HG03469 (cell line): ENCODE data around the gene UQCC3.
"Not testable (repeated sequence)": the region's sequence is repeated elsewhere in the genome, so short reads cannot be mapped to it uniquely, and the experiment has no call there.

Experiments used
- ATAC-seq: cut with Tn5 transposase; IDR thresholded peaks from one replicate; pipeline ENCODE4 v1.9.1; 2021; ENCODE audit warnings: mild to moderate bottlenecking, moderate library complexity, moderate number of reproducible peaks; ENCODE audit not compliant: unreplicated experiment

Gene UQCC3

DNA sequence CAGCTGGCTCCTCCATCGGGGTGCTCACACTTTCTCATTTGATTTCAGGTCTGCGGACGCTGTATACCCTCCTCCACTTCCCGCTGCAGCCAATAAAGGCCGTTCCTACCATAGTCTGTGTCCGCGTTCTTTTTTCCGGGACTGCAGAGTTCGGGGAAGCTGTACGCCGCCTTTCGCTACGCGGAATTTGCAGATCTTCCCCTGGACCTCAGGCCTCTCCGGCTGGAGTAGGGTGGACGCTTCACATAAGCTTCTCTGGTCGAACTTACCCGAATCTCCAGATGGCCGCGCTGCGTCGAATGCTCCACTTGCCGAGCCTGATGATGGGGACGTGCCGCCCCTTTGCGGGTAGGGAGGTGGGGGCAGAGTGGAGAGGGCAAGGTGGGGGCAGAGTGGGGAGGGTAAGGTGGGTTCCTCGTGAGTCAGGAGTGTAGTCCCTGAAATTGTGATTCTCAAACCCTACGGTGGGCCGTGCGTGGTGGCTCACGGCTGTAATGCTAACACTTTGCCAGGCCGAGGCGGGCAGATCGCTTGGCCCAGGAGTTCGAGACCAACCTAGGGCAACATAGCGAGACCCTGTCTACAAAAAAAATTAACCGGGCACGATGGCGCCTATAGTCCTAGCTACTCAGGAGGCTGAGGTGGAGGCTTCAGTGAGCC, 5.7 kb upstream of the UQCC3 start:
- ATAC-seq: peak; percentile 9

GRCh38 chr11:62666259-62666926, 5.1 kb upstream of the UQCC3 start:
- ATAC-seq: no peak

DNA sequence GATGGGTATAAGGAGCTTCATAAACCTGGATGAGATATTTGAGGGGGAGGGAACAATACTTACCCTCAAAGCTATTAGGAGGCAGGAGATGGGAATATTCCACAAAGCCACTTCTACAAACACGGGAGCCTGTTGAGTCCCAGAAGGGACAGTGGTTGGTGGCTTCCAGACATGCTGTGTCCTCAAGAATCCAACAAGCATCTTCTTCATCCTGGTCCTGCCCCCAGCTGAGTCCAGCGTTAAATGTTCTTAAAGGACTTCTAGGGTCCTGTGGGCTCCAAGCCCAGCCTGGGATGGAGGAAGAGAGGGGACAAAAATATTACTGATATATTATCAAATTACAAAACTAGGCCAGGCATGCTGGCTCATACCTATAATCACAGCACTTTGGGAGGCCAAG, 4.0 kb upstream of the UQCC3 start:
- ATAC-seq: no peak

DNA sequence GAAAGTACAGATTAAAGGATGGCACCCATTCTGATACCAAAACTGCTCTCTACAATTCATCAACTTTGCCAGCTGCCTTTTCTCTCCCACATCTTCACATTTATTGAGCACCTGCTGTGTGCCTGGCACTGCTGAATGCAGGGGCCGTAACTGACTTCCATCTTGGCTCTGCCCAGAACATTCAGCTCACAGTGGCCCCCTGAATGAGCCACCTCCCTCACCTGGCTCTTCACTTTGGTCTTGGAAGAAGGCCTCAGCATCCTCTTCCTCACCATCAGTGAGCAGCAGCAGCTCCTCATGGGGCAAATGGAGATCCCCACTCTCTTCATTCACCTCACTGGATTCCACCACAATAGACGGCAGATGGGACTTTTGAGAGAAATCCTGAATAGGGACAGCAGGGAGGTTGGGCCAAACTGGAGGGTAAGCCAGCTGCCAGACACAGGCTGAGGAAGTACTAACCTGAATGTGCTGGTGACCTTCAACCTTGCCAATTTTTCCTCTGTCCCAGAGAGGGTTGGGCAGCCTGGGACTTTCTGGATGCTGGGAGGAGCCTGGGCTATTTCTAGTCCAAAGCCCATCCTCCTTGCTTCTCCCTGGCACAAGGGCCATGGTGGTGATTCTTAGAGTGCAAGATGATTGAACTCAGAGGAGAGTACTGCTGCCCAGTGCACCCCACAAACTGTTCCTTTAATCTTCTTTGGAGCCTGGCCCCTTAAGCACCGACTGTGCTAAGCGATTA, 1.9 kb upstream of the UQCC3 start:
- ATAC-seq: no peak

DNA sequence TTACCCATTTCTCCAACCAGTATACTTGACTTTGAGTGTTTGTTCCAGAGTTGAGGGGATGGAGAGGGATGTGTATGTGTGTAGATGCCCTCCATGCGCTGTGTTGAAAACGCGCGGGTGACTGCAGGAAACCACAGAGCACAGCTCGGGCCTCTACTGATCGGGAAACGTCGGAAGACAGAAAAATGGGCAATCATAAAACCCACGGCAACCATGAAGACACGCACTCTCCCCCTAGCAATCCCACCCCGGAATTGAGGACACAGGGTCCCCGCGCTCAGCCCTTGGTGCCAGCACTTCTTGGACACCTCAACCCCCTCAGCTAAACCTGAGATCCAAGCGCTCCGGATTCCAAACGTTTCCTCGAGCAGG, 251 bp upstream of the UQCC3 start:
- ATAC-seq: no peak

DNA sequence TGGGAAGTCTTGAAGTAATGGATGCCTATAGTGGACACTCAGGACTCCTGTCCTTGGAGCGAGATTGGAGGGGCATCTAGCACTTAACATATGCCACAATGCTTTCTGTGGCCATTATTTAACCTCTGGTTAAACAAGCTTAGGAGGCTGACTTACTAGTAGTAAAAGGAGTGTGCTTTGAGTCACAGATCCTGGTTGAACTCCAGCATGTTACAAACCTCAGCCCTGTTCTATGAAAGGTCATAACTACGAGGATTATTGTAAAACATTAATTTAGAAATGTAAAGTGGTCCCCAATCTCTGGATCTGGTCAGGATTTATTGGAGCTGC, 1.7 kb downstream of the UQCC3 start:
- ATAC-seq: no peak

GRCh38 chr11:62675415-62675814, 3.9 kb downstream of the UQCC3 start:
- not testable (repeated sequence) for ATAC-seq

DNA sequence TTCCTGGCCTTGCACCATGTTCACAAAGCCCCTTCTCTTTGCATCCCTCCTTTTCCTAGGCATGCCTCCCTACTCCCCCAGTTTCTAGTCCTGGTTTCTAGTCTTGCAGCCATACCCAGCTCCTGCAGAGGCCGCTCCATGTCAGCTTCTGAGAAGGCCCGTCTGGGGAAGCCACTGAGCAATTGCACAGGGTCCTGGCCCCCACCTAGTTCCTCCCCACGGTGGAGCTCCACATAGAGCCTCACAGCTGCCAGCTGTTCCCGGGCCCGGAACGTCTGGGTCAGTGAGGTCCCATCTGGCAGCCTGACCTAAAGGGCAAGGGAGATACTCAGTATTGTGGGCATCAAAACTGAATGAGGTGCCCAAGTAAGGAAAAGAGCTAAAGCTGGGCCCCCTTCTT, 5.2 kb downstream of the UQCC3 start:
- no peak for ATAC-seq

- no peak for ATAC-seq
These were observed 5.7 kb downstream of the UQCC3 start for GRCh38 chr11:62677156-62677555.

GRCh38 chr11:62677714-62678113, 6.2 kb downstream of the UQCC3 start:
- no peak for ATAC-seq

DNA sequence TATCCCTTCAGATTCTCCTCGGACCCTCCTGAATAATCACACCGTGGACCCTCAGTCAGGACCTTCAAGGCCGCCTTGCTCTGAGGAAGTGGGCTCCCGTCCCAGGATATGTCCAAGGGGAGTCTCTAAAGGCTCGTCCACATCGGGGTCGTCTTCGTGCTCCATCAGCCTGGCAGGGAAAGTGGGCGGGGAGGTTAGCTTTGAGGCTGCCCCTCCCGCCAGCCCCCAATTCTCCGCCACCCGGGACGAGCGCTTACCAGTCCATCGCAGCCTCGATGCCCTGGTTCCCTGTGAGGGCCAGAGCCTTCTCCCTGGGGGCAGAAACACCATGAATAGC, 6.9 kb downstream of the UQCC3 start:
- no peak for ATAC-seq

GRCh38 chr11:62678770-62679696, 7.6 kb downstream of the UQCC3 start, which contains the start of gene UBXN1:
UBXN1 (minus strand) TSS chr11:62679073; CDS start chr11:62678923, 150 bp downstream.
- ATAC-seq: no peak

DNA sequence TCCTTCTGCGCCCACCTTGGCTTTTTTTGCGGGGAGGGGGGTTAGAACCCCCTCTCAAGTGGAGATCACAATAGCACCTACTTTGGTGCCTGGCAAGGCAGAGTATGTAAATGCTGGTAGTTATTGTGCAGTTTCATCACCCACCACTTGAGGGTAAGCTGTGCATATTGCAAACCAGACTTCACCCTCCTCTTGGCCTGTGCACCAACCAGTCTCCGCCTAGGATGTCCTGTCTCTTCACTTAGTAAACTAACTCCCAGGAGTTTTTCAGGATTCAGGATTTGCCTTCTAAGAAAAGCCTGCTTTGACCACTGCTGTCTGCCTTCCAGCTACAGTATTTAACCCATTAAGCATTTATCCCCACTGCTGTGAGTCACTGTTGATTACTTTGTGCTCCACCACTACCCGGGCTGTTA, 9.4 kb downstream of the UQCC3 start:
- no peak for ATAC-seq

DNA sequence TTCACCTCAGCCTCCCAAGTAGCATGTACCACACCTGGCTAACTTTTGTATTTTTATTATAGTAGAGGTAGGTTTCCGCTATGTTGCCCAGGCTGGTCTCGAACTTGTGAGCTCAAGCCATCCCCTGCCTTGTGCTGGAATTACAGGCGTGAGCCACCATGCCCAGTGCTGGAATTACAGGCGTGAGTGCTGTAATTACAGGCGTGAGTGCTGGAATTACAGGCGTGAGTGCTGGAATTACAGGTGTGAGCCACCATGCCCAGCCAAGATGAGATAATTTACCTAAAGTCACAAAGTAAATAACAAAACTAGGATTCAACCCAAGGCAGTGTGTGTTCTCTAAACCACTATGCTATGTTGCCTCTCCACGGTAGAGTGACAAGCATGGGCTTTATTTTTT, 11.0 kb downstream of the UQCC3 start:
- ATAC-seq: no peak

- no peak for ATAC-seq
These were observed 16.3 kb downstream of the UQCC3 start for GRCh38 chr11:62687508-62688396.

DNA sequence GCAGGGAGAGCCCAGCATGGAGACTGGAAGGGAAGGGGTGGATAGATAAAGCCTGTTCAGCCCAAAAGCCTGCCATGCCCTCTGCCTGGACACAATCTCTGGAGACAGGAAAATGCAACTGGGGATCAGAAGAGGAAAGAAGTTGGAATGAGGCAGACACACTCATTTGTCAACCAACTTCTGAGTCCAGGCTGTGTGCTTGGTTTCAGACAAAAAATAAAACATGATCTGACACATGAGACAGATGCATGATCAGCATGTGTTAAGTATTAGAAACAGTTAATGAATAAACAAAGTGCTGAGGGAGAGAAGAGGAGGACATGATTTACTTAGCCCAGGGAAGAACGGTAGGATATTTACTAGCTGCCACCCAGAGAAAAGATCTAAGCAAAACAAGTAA, 17.0 kb downstream of the UQCC3 start:
- ATAC-seq: no peak

DNA sequence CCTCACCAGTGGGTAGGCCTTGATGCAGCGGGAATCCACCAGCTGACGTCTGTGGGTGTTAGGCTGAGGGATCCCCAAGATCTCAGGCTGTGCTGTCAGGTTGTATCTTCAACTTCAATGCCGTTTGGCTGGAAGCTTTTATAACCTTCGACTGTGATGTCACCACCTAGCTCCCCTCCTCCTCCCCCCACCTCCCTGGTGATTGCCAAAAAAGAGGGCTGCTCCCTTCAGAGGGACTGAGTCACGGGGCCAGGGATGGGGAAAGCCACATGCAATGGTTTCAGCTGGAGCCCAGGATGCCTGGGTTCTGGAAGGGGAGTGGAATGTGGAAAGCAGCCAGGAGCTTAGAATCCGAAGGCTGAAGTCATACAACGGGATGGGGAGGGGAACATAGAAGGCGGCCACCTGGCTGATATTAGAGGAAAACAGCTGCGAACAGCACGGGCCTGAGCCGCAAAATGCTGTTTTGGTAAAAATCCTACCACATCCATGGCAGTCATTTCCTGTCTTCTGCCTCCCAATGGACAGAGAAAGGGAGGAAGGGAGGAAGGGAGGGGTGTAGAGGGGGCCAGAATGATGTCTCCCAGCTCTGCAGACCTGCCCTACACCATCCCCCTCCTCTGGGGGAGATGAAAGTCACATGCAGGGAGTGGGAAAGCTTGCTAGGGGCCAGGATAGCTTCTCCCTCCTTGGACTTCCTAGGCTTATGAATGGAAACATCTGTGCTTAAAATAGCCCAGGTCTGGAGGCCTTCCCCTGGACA, 18.1 kb downstream of the UQCC3 start, which contains the start of gene LRRN4CL:
TSS of gene LRRN4CL (minus strand) at position 110 of the 763 bp plus-strand sequence. CDS start 1,022 bp downstream, outside the sequence.
- no peak for ATAC-seq

- not testable (repeated sequence) for ATAC-seq
These were observed 22.2 kb downstream of the UQCC3 start for GRCh38 chr11:62693624-62694023.

DNA sequence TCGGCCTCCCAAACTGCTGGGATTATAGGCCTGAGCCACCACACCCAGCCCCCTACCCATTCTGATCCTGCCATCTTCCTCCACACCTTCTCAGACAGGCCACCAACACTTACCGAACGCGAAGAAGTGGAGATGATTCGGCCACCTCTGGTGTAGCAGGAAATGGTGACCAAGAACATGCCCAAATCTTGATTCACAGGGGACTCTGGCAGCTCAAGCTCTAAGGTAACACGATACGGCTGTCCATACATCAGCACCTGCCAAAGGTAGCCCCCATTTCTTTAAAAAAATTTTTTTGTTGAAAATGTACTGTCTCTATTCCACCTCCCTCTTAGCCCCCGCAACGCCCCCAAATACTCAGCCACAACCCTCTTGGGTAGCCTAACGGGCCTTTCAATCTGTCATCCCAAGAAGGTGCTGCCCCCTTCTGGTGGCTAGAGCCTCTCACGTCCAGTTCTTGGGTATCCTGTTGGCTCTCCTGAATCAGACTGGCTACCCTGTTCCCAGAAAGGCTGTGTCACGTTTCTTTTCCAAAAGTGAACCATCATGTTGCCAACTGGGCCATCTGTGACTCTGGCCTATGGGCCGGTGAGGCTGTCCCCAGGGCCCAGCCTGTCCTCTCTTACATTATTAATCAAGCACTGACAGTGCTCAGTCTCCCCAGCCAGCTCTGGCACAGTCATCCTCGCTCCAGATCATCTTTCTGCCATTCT, 23.1 kb downstream of the UQCC3 start:
- no peak for ATAC-seq
